Inflammatory macrophage treated with lipopolysaccharide for 4 hours (primary cell): Measurements from ENCODE around the gene ASTN1.
A peak's percentile ranks its signal among the peaks of the same experiment; 100 is the strongest.

Experiments used
- DNase-seq: peaks from one replicate; pipeline ENCODE4 v3.0.0-alpha.2; 2020

The ASTN1 gene

DNA sequence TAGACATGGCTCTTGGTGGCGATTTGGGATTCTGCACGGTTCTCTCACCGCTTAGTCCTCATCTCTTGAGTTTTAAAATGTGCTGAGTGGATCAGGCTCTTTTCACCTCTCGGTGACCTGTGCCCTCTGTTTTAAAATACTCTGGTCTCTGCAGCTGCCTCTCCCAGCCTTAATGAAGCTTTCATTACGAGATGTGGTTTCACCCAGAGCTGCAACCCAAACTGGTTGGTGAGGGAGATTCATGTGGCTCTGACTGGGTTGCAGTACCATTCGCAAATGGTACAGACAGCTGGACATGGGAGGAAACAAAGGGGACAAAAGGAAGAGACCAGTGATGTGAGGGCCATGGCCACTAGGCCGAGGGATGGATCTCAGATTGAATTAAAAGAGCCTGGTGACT, 258.9 kb downstream of the ASTN1 start:
- no peak for DNase-seq

DNA sequence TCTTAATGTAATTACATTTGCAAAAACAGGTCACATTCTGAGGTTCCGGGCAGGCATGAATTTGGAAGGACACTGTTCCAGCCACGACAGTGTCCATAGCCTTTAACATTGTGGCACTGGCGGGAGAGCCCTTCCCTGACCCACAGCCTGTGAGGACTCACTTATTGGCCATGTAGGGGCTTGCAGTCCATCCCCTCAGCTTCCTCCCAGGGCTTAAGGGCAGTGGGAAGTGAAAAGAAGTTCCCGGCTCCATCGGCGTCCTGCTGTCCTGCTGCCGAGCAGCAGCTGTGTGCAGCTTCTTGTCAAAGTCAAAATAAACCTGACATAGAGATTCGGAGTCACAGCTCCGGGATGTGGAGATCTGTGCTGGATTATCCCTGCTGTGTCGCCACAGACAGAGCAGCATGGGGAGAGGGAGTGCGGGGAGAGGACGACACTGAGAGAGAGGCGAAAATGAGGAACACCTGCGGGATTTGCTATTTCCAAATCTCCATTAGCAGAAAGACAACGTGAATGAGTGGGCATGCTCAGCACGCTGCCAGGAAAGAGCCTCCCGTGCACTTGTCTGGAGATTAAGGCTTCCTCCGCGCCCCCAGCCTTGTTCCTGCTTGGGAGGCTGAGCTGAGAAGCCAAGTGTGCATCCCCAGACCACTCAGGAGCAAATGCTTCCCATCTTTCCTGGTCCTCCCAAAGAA, 260.3 kb downstream of the ASTN1 start:
- no peak for DNase-seq

- DNase-seq: no peak
Observed at GRCh38 chr1:176903474-176903873, 261.0 kb downstream of the ASTN1 start.

DNA sequence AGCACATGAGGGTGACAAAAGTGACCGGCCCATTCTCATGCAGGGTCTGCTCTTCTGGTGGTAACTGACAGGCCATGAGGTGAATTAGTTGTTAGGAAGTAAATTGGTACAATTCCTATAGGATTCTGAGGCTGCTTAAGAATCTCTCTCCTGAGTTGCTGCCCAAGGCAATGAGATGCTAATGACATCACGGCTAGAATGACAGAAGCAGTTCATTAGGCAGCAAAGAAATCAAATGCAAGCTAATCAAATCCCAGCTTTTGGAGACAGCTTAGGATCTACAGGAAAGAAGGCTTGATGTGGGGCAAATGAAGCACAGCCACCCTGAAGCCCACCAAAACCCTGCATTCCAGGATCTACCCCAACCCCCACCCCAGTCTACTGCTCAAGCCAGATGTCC, 265.2 kb downstream of the ASTN1 start:
- no peak for DNase-seq

- DNase-seq: peak; percentile 42
Observed at GRCh38 chr1:176897350-176898236, 266.9 kb downstream of the ASTN1 start.

GRCh38 chr1:176896216-176896615, 268.3 kb downstream of the ASTN1 start:
- no peak for DNase-seq

GRCh38 chr1:176894450-176894849, 270.1 kb downstream of the ASTN1 start:
- DNase-seq: no peak

GRCh38 chr1:176893625-176894352, 270.7 kb downstream of the ASTN1 start:
- no peak for DNase-seq

DNA sequence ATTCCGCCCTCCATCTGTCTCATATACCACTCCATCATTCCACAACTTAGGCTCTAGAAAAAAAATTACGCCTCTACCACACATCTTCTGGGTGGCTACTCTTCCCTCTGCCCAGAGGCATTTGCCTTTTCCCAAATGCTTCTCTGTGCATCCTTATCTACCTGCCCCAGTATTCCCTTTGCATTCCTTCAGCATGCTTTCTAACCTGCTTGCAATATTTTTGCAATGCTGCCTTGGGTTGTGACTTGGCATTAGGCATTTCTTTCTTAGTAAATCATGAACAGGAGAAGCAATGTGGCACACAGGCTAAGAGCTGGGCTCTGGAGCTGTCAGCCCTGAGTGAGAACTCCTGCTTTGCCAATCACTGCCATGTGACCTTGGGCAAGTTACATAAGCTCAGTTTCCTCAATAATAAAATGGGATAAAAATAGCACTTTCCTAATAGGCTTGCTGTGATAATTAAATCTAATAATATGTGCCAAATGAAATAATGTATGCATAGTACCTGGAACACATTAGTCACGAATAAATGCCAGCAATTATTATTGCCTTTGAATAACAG, 276.0 kb downstream of the ASTN1 start:
- DNase-seq: no peak

DNA sequence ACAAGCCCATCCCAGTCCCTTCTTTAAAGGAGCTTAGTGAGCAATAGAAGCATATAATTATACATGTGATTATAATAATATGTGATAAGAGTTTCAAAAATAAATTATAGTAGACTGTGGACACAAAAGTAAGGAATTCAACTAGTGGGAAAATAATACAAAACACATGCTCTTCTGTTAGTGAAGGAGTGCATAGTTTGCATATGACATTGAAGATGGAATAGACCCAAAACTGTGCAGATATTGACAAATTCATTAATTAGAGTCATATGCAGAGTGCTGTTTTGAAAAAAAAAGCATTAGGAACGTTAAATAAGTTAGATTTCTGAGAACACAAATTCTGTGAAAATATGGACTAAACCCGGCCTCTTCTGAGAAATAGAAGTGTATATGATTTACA, 278.8 kb downstream of the ASTN1 start:
- no peak for DNase-seq

DNA sequence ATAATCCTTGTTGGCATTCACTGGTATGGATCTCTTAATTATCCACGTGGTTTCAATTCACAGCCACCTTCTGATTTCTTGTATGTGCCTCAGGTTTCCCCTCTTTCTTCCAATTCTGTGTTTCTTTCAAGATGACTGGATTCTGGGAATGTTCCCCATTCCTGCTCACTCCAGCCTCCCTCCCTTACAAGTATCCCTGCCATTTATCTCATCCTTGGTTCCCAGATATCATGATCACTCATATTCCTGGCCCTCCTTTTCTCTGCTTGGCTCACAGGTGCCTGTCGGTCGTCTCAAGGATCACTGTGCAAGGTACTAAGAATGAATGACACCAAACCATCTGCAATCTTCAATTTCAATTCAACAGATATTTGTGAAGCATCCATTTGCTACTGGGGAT, 279.2 kb downstream of the ASTN1 start:
- no peak for DNase-seq

GRCh38 chr1:176884911-176885310, 279.6 kb downstream of the ASTN1 start:
- no peak for DNase-seq

DNA sequence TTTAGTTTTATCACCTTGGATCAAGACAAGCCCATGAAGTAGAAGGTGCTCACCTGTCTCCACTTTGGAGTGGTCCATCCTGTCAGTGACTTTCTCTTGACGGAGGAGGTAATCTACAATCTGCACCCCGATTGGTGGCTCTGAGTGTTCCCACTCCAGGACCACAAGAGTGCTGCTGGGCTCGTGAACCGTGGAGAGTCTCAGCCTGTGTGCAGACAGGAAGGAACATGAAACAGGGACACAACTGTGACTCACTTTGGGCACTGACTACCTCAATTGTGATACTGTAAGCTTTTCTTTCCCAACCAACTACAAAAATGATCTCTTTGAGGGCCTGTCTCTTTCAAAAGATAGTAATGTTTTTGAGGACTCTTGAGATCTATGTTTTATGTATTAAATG, 280.2 kb downstream of the ASTN1 start:
- DNase-seq: no peak

DNA sequence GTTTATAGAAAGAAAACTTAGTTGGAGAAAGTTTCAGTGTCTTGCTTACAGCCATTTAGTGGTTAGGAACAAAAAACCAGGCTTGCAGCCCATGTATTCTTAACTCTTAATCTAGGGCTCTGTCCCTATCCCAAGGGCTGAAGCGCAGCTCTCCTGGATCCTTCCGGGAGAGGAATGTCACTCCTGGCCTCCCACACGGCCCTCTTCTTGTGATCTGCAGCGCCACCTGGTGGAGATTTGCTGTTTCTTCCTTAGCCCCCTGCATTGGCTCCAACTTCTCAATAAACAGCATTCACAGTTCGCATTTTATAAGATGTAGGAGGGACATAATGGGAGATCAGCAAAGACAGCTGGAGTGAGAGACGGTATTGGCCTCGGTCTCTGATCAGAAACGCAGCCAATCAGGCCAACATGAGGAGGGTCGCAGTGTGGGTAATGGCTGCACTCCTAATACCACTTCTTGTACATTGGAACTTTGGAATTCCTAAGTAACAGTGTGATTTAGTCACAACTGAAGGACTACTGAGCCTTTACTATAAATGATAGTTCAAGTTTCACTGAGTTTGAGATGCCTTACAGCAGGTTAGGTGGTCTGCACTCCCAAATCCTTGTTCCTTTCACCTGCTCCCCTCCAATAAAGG, 283.4 kb downstream of the ASTN1 start:
- peak; percentile 45 for DNase-seq

DNA sequence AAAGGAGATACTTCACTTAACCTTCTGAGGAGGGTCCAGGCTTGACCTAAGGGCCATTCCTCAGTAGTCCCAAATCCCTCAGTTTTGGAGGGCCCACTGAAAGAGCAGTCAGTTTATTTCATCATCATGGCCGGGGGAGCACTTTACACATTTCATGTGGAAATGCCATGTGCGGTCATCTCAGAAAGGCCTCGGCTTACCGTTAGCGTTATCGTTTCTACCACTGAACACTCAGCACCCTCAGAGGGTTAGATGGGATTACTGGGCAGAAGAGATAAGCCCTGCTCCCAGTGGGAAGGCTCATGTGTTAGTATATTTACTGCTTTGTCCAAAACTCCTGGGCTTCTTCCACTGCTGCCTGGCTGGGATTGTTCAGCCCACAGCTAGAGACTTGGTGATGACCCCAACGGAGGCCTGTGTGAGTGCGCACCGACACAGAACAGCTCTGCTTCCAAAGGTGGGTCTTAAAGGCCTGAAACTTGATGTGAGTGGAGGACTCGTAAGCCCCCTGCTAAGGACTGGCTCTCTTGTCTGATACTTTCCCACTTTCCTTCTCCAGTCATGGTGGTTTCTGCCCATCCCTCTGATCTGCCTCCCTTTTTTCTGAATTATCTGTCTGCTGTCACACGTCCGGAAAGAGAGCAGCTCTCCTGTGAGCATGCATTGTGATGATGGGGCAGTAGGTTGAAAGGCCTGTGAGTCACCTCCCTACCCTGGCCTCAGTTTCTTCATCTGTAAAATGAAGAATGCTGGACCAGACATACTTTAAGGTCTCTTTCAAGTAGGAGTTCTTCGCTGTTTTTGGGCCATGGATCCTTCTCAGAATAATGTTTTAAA, 284.5 kb downstream of the ASTN1 start:
- no peak for DNase-seq

DNA sequence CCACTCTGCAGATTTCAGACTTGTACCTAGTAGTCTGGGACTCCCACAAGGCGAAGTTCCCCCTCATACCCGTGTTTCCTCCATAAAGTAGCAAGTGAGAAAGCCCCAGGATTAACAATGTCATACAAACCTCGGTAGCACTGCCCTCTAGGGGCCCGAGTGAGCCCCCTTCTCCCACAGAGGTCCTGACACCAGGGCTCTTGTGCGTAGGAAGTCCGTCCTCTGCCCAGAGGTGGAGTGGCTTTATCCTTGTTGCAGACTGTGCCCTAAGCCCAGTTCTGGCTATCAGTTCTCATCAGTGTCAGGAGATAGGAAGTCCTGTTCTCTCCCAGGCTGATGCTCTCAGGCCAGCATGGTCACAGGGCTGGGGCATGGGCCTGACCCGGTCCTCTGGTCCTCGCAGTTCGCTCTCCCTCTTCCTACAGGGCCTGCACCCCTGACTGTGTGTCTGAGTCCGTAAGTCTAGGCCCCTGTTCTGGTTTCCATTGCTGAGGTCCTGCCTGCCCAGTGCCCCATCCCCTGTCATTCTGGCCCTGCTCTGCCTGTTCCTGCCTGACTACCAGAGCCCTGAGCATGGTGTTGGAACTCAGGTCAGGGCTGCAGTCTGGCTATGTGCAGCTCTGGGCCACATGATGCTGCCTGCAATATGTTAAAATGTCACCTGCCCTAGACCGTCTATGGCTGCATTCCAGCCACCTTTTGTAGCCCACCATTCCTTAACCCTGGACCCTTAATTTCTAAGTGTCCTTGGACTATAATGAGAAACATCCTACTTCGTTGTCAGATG, 285.6 kb downstream of the ASTN1 start:
- no peak for DNase-seq

- no peak for DNase-seq
Observed at GRCh38 chr1:176877557-176877956, 287.0 kb downstream of the ASTN1 start.

GRCh38 chr1:176876966-176877515, 287.5 kb downstream of the ASTN1 start:
- no peak for DNase-seq

DNA sequence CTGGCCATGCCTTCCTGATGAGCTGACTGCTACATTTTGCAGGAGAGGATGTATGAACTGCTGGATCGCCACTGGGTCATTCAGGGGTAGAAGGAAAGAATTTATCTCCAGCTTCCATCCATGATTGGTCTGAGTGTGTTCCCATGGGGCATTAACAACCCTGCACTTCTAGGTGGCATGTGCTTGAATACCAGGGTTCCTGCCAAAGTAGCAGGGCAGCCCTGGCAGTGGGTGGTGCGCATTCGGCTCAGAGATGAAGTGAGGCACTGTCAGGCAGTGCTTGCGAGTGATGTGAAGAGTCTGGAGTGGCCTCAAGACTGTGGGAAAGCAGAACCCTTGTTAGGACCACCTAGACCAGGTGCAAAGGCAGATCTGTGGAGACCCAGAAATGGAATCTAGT, 294.9 kb downstream of the ASTN1 start:
- DNase-seq: no peak

- DNase-seq: no peak
Observed at GRCh38 chr1:176866011-176866714, 298.3 kb downstream of the ASTN1 start.
